Adrenal gland (tissue), 12 donors: ENCODE data around the gene OR8B8. TPM values are rescaled to one million over a fixed set of nuclear protein-coding genes. Genes with fewer than 3 reads are reported as not detected.

Source experiments
- DNase-seq, 7 donors: peaks; one replicate each; pipeline ENCODE4 v3.0.0-alpha.2; 2019 to 2020
- H3K27ac ChIP-seq, 5 donors: fragments of 200-600 bp; sonication (generic) in 4 of 5; 1 replicate in 3 of 5; 2 replicates in 2 of 5; pipeline versions ENCODE4 v1.5.1 to v1.8.0; 2016 to 2020; ENCODE audit warnings: mild to moderate bottlenecking in 1 of 5
- H3K27me3 ChIP-seq: fragments of 200-600 bp; 2 replicates; pipeline ENCODE4 v1.8.0; 2021
- H3K36me3 ChIP-seq, 2 donors: fragments of 200-600 bp; replicated peaks in 1 of 2; 1 replicate in 1 of 2; 2 replicates in 1 of 2; pipeline versions ENCODE4 v1.5.1 to v1.8.0; 2018 to 2022
- H3K4me1 ChIP-seq, 2 donors: fragments of 200-600 bp; replicated peaks in 1 of 2; 1 replicate in 1 of 2; 2 replicates in 1 of 2; pipeline versions ENCODE4 v1.5.1 to v1.8.0; 2018 to 2021
- H3K4me3 ChIP-seq, 4 donors: fragments of 200-600 bp; sonication (generic) in 3 of 4; one replicate each; pipeline ENCODE4 v1.5.1; 2016 to 2018
- H3K9me3 ChIP-seq, 3 donors: fragments of 200-600 bp; sonication (generic) in 1 of 3; replicated peaks in 1 of 3; 1 replicate in 2 of 3; 2 replicates in 1 of 3; pipeline versions ENCODE4 v1.5.1 to v1.8.0; 2016 to 2021
- CTCF ChIP-seq, 6 experiments: fragments of 450-650 bp in 4 of 6; fragments of 200-600 bp in 2 of 6; sonication (generic) in 1 of 6; IDR thresholded peaks; 1 replicate in 5 of 6; 2 replicates in 1 of 6; pipeline versions ENCODE4 v1.5.1 to v1.8.0; 2016 to 2021; ENCODE audit warnings: antibody characterized with exemption in 6 of 6, mild to moderate bottlenecking in 2 of 6, moderate library complexity in 1 of 6
- POLR2A ChIP-seq, 2 donors: fragments of 450-650 bp; IDR thresholded peaks; one replicate each; pipeline ENCODE4 v1.6.1; 2017; ENCODE audit warnings: antibody characterized with exemption in 2 of 2, mild to moderate bottlenecking in 2 of 2, moderate library complexity in 1 of 2
- WGBS, 4 donors: extraction: QIAGEN DNeasy Blood & Tissue Kit in 2 of 4; methylation state at CpG; one replicate each; pipeline versions ENCODE4 v1.1.5 to v1.1.7; 2013 to 2017; 5-methylcytosine and 5-hydroxymethylcytosine counted together
- intact Hi-C, 2 donors: fragments of 100-400 bp; cut with DNase I; formaldehyde crosslinking; loops; one replicate each; pipeline versions ENCODE4 v1.14.1 to v1.15.0; 2022 to 2023
- polyA plus RNA-seq, 3 donors: library from polyadenylated mRNA; stranded (reverse); fragments of 200-250 nt in 2 of 3; fragments of 350-450 nt in 1 of 3; fragmentation: Illumina TruSeq in 1 of 3; extraction: RNeasy Lipid Tissue Mini Kit (QIAGEN cat#74804) in 1 of 3; gene quantifications; one replicate each; pipeline ENCODE4 v1.2.3, GENCODE V29; 2013 to 2014
- total RNA-seq, 9 donors: library from RNA; depleted of rRNA in 4 of 9; stranded (reverse); fragments of >200 nt in 4 of 9; fragments of 120-200 nt in 1 of 9; fragmentation: NEBNext Ultra II Directional in 1 of 9; extraction: Animal tissue kit (Norgen Biotek cat#: 25700) in 1 of 9; gene quantifications; one replicate each; pipeline versions ENCODE4 v1.1.0 to v1.2.4, GENCODE V29; 2013 to 2023
- donor health status: healthy with polysubstance abuse.
- donor health status: Bipolar disorder and iron deficiency.
- donor health status: DM: yes; HTN: yes; CAD: no.
- donor health status: DM: no; HTN: no; CAD: no.
- donor health status: DM: no; HTN: no; CAD: no.
- donor health status: DM: yes; HTN: yes; CAD: no.

OR8B8 gene
- total and polyA plus RNA-seq, 12 donors = not detected

- Histone ChIP-seq H3K4me1 (no peaks in the 10 kb centered on the region), H3K9me3 (no peaks in the 10 kb centered on the region), H3K27ac (no peak overlapping the region), H3K4me3 (no peak overlapping the region), H3K27me3 (no peaks in the 10 kb centered on the region), H3K36me3 (no peaks in the 10 kb centered on the region)
- WGBS, 4 donors = 54 to 93% (median 67%) methylated on average over 3 of the region's 3 CpGs
- intact Hi-C loops = no loop called here
- DNase-seq = no peak
- no peak for TF ChIP-seq CTCF (IDR thresholded peaks at IDR 0.05)
- no peak for TF ChIP-seq POLR2A (IDR thresholded peaks at IDR 0.05)
Measured at GRCh38 chr11:124394408-124394807, 51.1 kb downstream of the OR8B8 start.

Other genes starting within 250 kb of the OR8B8 start
- not detected for gene OR8G1, start 204.6 kb downstream of the OR8B8 start, total RNA-seq
- gene OR8G1, start 204.6 kb downstream of the OR8B8 start, polyA plus RNA-seq = not detected
- not detected for gene OR8G5, start 189.3 kb downstream of the OR8B8 start, total RNA-seq
- not detected for gene OR8G5, start 189.3 kb downstream of the OR8B8 start, polyA plus RNA-seq
- gene OR8D1, start 131.7 kb downstream of the OR8B8 start, total RNA-seq = not detected
- gene OR8D1, start 131.7 kb downstream of the OR8B8 start, polyA plus RNA-seq = not detected
- gene OR8D2, start 125.5 kb downstream of the OR8B8 start, total RNA-seq = not detected
- gene OR8D2, start 125.5 kb downstream of the OR8B8 start, polyA plus RNA-seq = not detected
- gene OR8B2, start 61.2 kb downstream of the OR8B8 start, total RNA-seq = not detected
- gene OR8B2, start 61.2 kb downstream of the OR8B8 start, polyA plus RNA-seq = not detected
- gene OR8B3, start 46.7 kb downstream of the OR8B8 start, total RNA-seq = not detected
- not detected for gene OR8B3, start 46.7 kb downstream of the OR8B8 start, polyA plus RNA-seq
- gene OR8B4, start 20.8 kb downstream of the OR8B8 start, total RNA-seq = not detected
- gene OR8B4, start 20.8 kb downstream of the OR8B8 start, polyA plus RNA-seq = not detected
- gene OR8B12, start 98.0 kb upstream of the OR8B8 start, total RNA-seq = not detected
- gene OR8B12, start 98.0 kb upstream of the OR8B8 start, polyA plus RNA-seq = not detected
- gene OR8A1, start 124.3 kb upstream of the OR8B8 start, total RNA-seq = not detected
- not detected for gene OR8A1, start 124.3 kb upstream of the OR8B8 start, polyA plus RNA-seq
- gene PANX3, start 165.7 kb upstream of the OR8B8 start, total RNA-seq = not detected
- not detected for gene PANX3, start 165.7 kb upstream of the OR8B8 start, polyA plus RNA-seq
- 10 to 100 TPM; 22.3 to 41.4 (median 35.1) TPM for gene TBRG1, start 177.2 kb upstream of the OR8B8 start, total RNA-seq
- 10 to 100 TPM; 38.4 to 66.7 (median 52.1) TPM for gene TBRG1, start 177.2 kb upstream of the OR8B8 start, polyA plus RNA-seq
- gene SIAE, start 228.0 kb upstream of the OR8B8 start, total RNA-seq = 10 to 100 TPM in 8 of 9 donors, 1 to 10 TPM in 1; 6.4 to 50.0 (median 30.3) TPM
- 10 to 100 TPM; 16.7 to 30.0 (median 16.7) TPM for gene SIAE, start 228.0 kb upstream of the OR8B8 start, polyA plus RNA-seq
- gene SPA17, start 228.2 kb upstream of the OR8B8 start, total RNA-seq = 1 to 10 TPM; 1.3 to 7.5 (median 2.8) TPM
- gene SPA17, start 228.2 kb upstream of the OR8B8 start, polyA plus RNA-seq = 10 to 100 TPM in 1 of 3 donors, 1 to 10 TPM in 2; 7.4 to 14.8 (median 8.0) TPM